C4-2B (cell line): Measurements from ENCODE around the gene SNAP47.

Experiments used
- ZFX ChIP-seq: fragments of 450-650 bp; IDR thresholded peaks from 2 replicates; pipeline ENCODE4 v1.6.1; 2017
- TF ChIP-seq, protein P1 (sequence below): fragments of 450-650 bp; conservative IDR thresholded peaks from 2 replicates; pipeline ENCODE4 v1.5.1; 2017; ENCODE audit warnings: mild to moderate bottlenecking

DNA sequence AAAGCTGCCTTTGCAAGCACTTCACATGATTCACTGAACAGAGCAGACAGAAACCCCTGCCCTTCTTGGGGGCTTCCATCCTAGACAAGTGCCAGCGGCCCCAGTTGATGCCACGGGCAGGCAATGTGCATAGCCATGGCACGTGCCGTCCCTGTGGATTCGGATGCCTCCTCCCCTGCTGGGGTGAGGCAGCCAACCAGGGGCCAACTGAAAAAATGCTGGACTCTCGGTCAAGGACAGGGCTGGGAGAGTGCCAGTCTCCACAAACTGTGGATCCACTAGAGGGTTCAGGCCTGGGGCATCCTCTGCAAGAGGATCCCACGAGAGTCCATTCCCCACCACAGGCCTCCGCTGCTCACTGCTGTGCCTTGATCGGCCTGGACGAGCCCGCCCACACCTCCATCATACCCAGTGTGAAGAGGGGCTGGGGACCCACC, 4.0 kb upstream of the SNAP47 start:
- TF ChIP-seq, protein P1, sequence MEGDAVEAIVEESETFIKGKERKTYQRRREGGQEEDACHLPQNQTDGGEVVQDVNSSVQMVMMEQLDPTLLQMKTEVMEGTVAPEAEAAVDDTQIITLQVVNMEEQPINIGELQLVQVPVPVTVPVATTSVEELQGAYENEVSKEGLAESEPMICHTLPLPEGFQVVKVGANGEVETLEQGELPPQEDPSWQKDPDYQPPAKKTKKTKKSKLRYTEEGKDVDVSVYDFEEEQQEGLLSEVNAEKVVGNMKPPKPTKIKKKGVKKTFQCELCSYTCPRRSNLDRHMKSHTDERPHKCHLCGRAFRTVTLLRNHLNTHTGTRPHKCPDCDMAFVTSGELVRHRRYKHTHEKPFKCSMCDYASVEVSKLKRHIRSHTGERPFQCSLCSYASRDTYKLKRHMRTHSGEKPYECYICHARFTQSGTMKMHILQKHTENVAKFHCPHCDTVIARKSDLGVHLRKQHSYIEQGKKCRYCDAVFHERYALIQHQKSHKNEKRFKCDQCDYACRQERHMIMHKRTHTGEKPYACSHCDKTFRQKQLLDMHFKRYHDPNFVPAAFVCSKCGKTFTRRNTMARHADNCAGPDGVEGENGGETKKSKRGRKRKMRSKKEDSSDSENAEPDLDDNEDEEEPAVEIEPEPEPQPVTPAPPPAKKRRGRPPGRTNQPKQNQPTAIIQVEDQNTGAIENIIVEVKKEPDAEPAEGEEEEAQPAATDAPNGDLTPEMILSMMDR, result no peak
- no peak for TF ChIP-seq ZFX
